ENCODE data around the gene ANKRD37.

DNA sequence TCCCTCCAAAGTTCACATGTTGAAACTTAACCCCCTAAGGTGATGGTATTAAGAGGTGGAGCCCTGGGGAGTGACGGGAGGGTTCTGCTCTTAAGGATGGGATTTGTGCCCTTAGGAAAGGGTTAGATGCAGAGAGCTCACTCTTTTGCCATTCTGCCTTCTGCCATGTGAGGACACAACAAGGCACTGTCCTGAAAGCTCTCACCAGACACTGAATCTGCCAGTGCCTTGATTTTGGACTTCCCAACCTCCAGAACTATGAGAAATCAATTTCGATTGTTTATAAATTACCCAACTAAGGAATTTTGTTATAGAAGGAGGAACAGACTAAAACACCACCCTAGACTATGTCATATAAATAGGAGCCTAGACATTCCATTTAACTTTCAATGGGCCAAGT, 12.6 kb upstream of the ANKRD37 start:
- TF ChIP-seq, protein P1, sequence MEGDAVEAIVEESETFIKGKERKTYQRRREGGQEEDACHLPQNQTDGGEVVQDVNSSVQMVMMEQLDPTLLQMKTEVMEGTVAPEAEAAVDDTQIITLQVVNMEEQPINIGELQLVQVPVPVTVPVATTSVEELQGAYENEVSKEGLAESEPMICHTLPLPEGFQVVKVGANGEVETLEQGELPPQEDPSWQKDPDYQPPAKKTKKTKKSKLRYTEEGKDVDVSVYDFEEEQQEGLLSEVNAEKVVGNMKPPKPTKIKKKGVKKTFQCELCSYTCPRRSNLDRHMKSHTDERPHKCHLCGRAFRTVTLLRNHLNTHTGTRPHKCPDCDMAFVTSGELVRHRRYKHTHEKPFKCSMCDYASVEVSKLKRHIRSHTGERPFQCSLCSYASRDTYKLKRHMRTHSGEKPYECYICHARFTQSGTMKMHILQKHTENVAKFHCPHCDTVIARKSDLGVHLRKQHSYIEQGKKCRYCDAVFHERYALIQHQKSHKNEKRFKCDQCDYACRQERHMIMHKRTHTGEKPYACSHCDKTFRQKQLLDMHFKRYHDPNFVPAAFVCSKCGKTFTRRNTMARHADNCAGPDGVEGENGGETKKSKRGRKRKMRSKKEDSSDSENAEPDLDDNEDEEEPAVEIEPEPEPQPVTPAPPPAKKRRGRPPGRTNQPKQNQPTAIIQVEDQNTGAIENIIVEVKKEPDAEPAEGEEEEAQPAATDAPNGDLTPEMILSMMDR (IDR thresholded peaks at IDR 0.05): no peak
- no peak for TF ChIP-seq POLR2A (IDR thresholded peaks at IDR 0.05)
- no peak for TF ChIP-seq POLR2AphosphoS5 (IDR thresholded peaks at IDR 0.05)
